Measurements from ENCODE around the gene FPR3.

Gene FPR3

DNA sequence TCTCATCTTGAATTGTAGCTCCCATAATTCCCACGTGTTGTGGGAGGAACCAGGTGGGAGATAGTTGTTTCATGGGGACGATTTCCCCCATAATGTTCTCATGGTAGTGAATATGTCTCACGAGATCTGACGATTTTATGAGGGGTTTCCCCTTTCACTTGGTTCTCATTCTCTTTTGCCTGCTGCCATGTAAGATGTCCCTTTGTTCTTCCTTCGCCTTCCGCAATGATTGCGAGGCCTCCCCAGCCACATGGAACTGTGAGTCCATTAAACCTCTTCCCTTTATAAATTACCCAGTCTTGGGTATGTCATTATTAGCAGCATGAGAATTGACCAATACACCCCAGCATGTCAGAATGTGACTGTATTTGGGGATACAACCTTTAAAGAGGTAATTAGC lies 39.4 kb upstream of the FPR3 start:
- no peak for DNase-seq (ENCODE audit: low read depth)
- H3K4me3 ChIP-seq (ENCODE audit: low read length) = no peak overlapping the region
- TF ChIP-seq, protein P1, sequence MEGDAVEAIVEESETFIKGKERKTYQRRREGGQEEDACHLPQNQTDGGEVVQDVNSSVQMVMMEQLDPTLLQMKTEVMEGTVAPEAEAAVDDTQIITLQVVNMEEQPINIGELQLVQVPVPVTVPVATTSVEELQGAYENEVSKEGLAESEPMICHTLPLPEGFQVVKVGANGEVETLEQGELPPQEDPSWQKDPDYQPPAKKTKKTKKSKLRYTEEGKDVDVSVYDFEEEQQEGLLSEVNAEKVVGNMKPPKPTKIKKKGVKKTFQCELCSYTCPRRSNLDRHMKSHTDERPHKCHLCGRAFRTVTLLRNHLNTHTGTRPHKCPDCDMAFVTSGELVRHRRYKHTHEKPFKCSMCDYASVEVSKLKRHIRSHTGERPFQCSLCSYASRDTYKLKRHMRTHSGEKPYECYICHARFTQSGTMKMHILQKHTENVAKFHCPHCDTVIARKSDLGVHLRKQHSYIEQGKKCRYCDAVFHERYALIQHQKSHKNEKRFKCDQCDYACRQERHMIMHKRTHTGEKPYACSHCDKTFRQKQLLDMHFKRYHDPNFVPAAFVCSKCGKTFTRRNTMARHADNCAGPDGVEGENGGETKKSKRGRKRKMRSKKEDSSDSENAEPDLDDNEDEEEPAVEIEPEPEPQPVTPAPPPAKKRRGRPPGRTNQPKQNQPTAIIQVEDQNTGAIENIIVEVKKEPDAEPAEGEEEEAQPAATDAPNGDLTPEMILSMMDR (conservative IDR thresholded peaks at IDR 0.05; ENCODE audit: low read depth, low read length) = no peak

DNA sequence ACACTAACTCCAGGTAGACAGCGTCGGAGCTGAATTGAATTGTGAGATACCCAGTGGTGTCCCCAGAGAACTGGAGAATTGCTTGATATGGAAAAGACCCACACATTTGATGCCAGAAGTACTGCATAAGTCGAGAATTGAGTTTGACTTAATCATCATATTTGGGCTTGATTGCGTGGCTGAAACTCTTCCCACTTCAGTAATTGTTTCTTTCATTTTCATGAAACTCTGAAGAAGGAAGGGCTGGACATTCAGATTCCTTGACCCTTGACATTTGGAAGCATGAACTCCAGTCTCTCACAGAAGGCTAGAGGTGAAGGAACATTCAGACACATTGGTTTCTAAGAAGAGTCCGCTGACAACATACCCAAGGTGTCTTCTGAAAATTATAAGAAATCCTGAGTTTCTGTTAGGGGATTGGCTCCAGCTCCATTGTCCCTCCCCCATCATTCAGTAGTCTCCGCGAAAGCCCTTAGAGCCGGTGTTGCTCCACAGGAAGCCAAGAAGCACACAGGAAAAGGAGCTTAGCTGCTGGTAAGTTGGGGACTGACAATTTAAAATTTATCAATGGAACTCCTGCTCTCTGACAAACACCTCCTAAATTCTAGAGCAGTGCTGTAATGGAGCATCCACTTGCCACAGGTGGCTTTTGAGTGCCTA lies 34.1 kb upstream of the FPR3 start, which contains the start of gene FPR2:
Gene FPR2 (plus strand): TSS at position 484 of the 660 bp plus-strand sequence. CDS start 7,479 bp downstream, outside the sequence.
- H3K4me3 ChIP-seq (ENCODE audit: low read length) = no peak within 1 kb of the TSS
- TF ChIP-seq, protein P1 (conservative IDR thresholded peaks at IDR 0.05; ENCODE audit: low read depth, low read length) = no peak
- no peak for DNase-seq (ENCODE audit: low read depth)

DNA sequence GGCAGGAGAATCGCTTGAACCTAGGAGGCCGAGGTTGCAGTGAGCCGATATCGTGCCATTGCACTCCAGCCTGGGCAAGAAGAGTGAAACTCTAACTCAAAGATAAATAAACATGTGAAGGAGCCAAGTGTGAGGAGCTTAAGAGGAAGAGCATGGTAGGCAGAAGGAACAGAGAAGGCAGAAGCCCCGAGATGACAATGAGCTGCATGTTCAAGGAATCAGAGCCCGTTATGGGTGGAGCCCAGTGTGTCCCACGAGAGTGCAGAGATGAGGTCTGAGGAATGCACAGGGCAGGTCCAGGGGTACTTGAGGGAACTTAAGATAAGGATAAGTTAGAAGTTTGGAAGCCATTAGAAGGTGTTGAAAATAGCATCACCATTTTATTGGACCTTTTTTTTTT lies 33.3 kb upstream of the FPR3 start:
- no peak overlapping the region for H3K4me3 ChIP-seq (ENCODE audit: low read length)
- TF ChIP-seq, protein P1 (conservative IDR thresholded peaks at IDR 0.05; ENCODE audit: low read depth, low read length) = no peak
- no peak for DNase-seq (ENCODE audit: low read depth)

DNA sequence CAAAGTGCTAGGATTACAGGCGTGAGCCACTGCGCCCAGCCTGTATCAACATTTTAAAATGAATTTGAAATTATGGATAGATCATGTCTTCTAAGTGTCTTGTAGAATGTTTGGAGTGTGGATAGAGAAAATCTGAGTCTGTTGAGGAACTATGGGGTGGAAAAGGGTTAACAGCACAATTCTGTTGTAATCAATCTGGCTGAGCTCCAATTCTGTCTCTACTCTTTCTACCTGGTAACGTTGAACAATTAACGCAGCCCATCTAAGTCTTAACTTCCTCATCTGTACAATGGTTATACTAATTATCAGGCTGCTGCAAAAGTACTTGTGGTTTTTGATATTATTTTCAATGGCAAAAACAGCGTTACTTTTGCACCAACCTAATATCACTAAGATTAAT lies 29.9 kb upstream of the FPR3 start:
- DNase-seq (ENCODE audit: low read depth) = no peak
- no peak overlapping the region for H3K4me3 ChIP-seq (ENCODE audit: low read length)
- TF ChIP-seq, protein P1 (conservative IDR thresholded peaks at IDR 0.05; ENCODE audit: low read depth, low read length) = no peak

DNA sequence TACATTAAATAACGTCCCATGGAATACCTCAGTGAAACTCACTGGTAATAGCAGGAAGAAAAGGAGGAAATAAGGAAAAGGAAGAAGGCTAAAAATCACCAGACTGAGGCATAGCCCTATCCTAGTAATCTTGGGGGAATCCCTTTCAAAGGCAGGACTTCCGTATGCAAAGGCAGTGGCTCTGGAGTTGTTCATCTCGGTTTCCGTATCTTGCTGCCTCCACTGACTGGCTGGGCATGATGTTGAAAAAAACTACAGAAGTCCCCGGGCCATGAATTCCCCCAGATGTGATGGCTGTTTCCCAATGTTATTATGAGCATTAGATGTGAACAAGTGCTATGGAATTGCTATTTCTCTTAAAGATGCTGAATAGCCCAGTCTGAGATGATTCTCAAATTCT lies 28.5 kb upstream of the FPR3 start:
- DNase-seq (ENCODE audit: low read depth) = no peak
- no peak overlapping the region for H3K4me3 ChIP-seq (ENCODE audit: low read length)
- TF ChIP-seq, protein P1 (conservative IDR thresholded peaks at IDR 0.05; ENCODE audit: low read depth, low read length) = no peak

DNA sequence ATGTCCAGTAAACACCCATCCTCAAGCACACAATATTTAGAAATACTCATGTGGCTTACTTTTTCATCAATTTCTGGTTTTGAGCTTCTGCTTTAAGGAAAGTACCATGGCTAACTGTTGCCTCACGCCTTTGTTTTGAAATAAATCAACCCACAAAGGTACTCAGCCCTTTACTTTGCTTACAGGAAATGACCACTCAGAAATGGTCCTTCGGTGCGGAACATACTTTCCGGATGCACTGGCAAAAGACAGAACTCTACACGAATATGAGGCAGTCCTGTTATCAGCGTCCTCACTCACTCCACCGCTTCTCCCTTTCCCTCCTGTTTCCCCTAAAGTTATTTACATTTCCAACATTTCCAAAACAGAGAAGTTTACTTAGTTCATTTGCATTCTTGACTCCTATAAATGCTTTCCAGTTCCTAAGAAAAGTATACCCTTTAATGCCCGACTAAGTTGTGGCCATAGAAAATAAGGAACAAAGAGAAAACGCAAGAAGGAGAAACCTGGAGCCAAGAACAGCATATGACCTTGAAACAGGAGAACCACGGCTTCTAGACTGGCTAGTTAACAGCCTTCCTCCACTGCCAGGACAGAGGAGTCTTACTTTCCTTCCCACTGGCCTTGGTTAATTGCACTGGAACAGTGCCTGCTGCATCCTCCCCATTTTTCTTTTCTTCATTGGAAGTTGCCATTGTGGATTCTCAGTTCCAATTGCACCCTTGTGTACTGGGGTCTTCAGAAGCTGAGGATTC lies 23.4 kb upstream of the FPR3 start:
- no peak overlapping the region for H3K4me3 ChIP-seq (ENCODE audit: low read length)

More for the DNA sequence above, 23.4 kb upstream of the FPR3 start:
- TF ChIP-seq, protein P1 (conservative IDR thresholded peaks at IDR 0.05; ENCODE audit: low read depth, low read length) = no peak
- DNase-seq (ENCODE audit: low read depth) = no peak
